GM18502 (cell line): Measurements from ENCODE around the gene KMT2E.
A peak's percentile ranks its signal among the peaks of the same experiment; 100 is the strongest.

Experiments
- ATAC-seq: cut with Tn5 transposase; IDR thresholded peaks from one replicate; pipeline ENCODE4 v1.9.1; 2021; ENCODE audit warnings: mild to moderate bottlenecking; ENCODE audit not compliant: unreplicated experiment, poor library complexity

The KMT2E gene

DNA sequence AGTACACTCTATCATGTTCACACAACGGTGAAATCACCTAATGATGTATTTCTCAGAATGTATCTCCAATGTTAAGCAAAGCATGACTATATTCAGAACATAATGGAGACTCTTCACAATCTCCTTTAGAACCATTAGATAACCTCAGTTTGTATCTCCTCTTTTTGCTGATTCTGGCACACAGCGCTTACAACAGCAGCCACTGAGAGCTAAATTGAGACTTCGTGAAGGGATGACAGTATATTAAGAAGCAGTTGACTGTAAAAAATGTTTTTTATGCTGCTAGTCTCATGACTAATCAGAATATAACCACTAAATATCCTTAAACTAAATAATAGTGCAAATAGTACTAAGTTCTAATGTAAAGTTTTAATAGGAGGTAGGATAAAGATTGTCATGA, 46.9 kb downstream of the KMT2E start:
- no peak for ATAC-seq

DNA sequence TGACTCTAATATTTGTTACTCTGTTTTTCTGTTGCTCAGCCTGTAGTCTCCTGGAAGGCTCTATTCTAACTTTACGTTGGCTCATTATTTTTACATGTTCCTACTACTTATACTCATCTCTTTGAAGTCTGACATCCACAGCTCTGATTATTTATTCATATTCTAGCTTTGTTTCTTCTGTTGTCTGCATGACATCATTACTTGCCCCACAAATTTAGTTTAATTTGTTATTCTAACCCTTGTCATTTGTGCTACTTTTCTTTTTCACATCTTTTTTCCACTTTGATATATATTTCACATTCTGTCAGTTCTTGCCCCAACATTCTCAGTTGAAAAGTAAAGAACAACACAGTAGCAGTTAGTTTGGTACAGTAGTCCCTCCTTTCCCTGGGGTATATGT, 51.1 kb downstream of the KMT2E start:
- ATAC-seq, result no peak

GRCh38 chr7:105067691-105068090, 53.7 kb downstream of the KMT2E start:
- no peak for ATAC-seq

DNA sequence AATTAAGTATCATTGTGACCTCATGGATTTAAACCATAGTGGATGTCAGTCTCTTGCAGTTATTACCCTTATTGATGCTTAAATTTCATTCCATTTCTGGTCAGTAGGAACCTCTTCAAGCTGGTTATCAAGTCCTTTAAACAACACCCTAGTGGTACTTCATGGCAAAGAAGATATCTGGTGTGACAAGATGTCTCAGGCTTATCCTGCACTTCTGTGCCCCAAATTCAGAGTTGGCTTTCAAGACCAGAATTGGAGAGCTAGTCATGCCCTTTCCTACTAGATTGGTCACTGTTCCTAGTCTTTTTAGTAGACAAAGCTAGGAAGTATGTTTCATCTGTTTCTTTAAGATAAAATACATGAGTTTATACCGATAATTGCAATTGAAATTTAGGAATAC, 54.9 kb downstream of the KMT2E start:
- no peak for ATAC-seq

GRCh38 chr7:105073143-105073542, 59.1 kb downstream of the KMT2E start:
- ATAC-seq, result no peak

GRCh38 chr7:105079348-105079747, 65.3 kb downstream of the KMT2E start:
- ATAC-seq, result no peak

DNA sequence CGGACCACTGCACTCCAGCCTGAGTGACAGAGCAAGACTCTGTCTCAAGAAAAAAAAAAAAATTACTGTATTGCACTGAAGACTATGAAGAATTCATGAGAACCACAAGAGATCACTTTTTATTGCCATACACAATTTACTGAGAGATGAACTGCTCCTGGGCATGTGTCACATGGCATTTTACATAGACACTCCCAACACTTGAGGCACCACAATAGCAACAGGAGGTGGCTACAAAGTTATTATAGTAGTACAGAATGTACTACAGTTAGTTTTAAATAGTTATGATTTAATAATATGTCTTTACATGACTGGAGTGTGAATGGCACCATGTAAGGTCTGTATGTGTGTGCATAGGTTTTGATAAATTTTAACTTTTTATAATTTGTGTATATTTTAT, 70.6 kb downstream of the KMT2E start:
- ATAC-seq, result no peak

- no peak for ATAC-seq
Measured at GRCh38 chr7:105086850-105087249, 72.8 kb downstream of the KMT2E start.

DNA sequence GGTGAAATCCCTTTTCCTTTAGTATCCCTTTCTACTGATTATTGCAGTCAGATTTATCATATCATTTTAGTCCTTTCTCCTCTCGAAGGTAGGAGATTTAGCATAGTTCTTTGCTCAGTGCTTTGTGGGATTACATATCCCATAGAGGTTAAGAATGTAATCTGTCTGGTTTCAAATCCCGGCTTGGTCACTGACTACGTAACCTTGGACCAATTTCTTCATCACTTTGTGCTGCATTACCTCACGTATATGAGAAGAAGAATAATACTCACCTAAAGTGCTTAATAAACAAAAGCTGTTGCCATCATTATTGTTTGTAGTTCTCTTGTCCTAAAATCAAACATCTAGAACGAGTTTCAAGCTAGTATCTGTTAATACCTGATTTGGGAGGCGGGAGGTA, 74.0 kb downstream of the KMT2E start:
- ATAC-seq, result no peak

- ATAC-seq, result no peak
Measured at GRCh38 chr7:105088456-105088855, 74.5 kb downstream of the KMT2E start.

GRCh38 chr7:105094966-105095365, 81.0 kb downstream of the KMT2E start:
- no peak for ATAC-seq

DNA sequence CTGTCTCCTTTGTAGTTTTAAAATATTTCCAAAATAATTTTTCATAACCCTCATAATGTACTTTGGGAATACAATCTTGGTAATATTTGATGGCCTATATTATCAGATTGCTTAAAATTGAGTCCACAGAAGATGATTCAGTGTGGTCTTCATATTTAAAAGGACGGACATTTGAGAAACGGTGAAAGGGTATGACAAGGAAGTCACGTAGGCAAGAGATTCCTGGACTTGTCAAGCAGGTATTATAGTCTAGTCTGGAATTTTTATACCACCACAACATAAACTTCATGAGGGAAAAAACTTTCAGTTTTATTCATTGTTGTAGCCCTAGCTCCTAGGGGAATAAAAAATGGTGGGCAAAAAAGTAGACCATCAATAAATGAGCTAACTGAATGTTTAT, 82.3 kb downstream of the KMT2E start:
- no peak for ATAC-seq

GRCh38 chr7:105097619-105098018, 83.6 kb downstream of the KMT2E start:
- ATAC-seq, result no peak

- peak; percentile 83 for ATAC-seq
Measured at GRCh38 chr7:105098863-105099515, 85.0 kb downstream of the KMT2E start.

GRCh38 chr7:105101864-105102263, 87.9 kb downstream of the KMT2E start:
- ATAC-seq, result peak; percentile 54

- ATAC-seq, result no peak
Measured at GRCh38 chr7:105102557-105103352, 88.8 kb downstream of the KMT2E start.

- ATAC-seq, result no peak
Measured at GRCh38 chr7:105105579-105105978, 91.6 kb downstream of the KMT2E start.

GRCh38 chr7:105106473-105106872, 92.5 kb downstream of the KMT2E start:
- ATAC-seq, result no peak

DNA sequence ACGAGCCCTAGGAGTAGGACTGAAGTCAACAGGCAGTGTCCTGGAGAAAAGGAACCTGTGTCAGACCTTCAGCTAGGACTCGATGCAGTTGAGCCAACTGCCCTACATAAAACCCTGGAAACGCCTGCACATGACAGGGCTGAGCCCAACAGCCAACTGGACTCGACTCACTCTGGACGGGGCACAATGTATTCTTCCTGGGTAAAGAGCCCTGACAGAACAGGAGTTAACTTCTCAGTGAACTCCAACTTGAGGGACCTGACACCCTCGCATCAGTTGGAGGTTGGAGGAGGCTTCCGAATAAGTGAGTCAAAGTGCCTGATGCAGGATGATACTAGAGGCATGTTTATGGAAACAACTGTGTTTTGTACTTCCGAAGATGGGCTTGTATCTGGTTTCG, 93.5 kb downstream of the KMT2E start:
- ATAC-seq, result no peak

DNA sequence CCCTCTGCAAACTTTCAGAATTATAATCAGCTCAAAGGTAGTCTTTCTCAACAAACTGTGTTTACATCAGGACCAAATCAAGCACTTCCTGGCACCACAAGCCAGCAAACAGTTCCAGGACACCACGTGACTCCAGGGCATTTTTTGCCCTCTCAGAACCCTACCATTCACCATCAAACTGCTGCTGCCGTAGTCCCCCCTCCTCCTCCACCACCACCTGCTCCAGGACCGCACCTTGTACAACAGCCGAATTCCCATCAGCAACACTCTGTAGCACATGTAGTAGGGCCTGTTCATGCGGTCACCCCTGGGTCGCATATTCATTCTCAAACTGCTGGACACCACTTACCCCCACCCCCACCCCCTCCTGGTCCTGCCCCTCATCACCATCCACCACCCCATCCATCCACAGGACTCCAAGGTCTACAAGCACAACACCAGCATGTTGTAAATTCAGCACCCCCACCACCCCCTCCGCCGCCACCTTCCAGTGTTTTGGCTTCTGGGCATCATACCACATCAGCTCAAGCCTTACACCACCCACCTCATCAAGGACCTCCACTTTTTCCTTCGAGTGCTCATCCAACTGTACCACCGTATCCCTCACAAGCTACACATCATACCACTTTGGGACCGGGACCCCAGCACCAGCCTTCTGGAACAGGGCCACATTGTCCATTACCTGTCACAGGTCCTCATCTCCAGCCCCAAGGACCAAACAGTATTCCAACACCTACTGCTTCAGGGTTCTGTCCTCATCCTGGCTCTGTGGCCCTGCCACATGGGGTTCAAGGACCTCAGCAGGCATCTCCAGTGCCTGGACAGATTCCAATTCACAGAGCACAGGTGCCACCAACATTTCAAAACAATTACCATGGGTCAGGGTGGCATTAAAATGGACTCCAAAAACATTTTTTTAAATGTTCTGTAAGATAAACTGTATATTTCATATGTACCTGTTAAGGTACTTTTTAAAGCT, 98.7 kb downstream of the KMT2E start:
- no peak for ATAC-seq
